Measurements from ENCODE around the gene ADTRP. TPM values are rescaled to one million over a fixed set of nuclear protein-coding genes. Genes with fewer than 3 reads are reported as not detected.
"Not testable (repeated sequence)": the region's sequence is repeated elsewhere in the genome, so short reads cannot be mapped to it uniquely, and the experiment has no call there.

ADTRP gene
- total RNA-seq, 2 experiments from 2014 or later: 5.5 to 6.0 TPM

- H3K27ac Mint-ChIP-seq: no peak overlapping the region
- H3K4me3 Mint-ChIP-seq: no peak overlapping the region
- no peaks in the 10 kb centered on the region for H3K4me1 Mint-ChIP-seq
- H3K27me3 Mint-ChIP-seq: peaks cover 2% of the 10 kb centered on the region
- no peak for DNase-seq
- H3K36me3 Mint-ChIP-seq (ENCODE audit: low read depth): no peaks in the 10 kb centered on the region
- H3K9me3 Mint-ChIP-seq: no peaks in the 10 kb centered on the region
- ChIA-PET POLR2A (no interaction called here), CTCF (interaction anchor here (0.9 to 1.7 kb wide), 6 partner anchors 12 to 590 kb away, joined by 3 to 7 read pairs (median 3); partner anchors contain the start of gene EDN1)
Measured at GRCh38 chr6:11700118-11700718, 78.4 kb downstream of the ADTRP start.

- Mint-ChIP-seq H3K4me3 (no peak overlapping the region), H3K9me3 (no peaks in the 10 kb centered on the region), H3K4me1 (no peaks in the 10 kb centered on the region), H3K27me3 (peaks cover 2% of the 10 kb centered on the region), H3K36me3 (ENCODE audit: low read depth) (no peaks in the 10 kb centered on the region), H3K27ac (no peak overlapping the region)
- POLR2A ChIA-PET: interaction anchor here (0.8 kb wide), 1 partner anchor 314 kb away, joined by 3 read pairs; no protein-coding TSS in a partner anchor
- CTCF ChIA-PET: interaction anchor here (0.9 to 1.7 kb wide), 6 partner anchors 11 to 591 kb away, joined by 3 to 7 read pairs (median 3); partner anchors contain the start of gene EDN1
- no peak for DNase-seq
Measured at GRCh38 chr6:11699576-11699975, 79.0 kb downstream of the ADTRP start.

GRCh38 chr6:11692451-11693376 is 85.9 kb downstream of the ADTRP start:
- H3K9me3 Mint-ChIP-seq: peaks cover 3% of the 10 kb centered on the region
- no peak overlapping the region for H3K4me3 Mint-ChIP-seq
- CTCF ChIA-PET: interaction anchor here (0.7 kb wide), 1 partner anchor 38 kb away, joined by 3 read pairs; no protein-coding TSS in a partner anchor
- POLR2A ChIA-PET: no interaction called here
- H3K36me3 Mint-ChIP-seq (ENCODE audit: low read depth): no peaks in the 10 kb centered on the region
- H3K27me3 Mint-ChIP-seq: peaks cover 4% of the 10 kb centered on the region
- no peak overlapping the region for H3K27ac Mint-ChIP-seq
- H3K4me1 Mint-ChIP-seq: peaks cover 9% of the 10 kb centered on the region
- DNase-seq: no peak

GRCh38 chr6:11689847-11690246 is 88.8 kb downstream of the ADTRP start:
- DNase-seq: no peak
- Mint-ChIP-seq H3K36me3 (ENCODE audit: low read depth) (no peaks in the 10 kb centered on the region), H3K4me1 (peaks cover 9% of the 10 kb centered on the region), H3K27me3 (peaks cover 2% of the 10 kb centered on the region), H3K4me3 (no peak overlapping the region), H3K9me3 (peaks cover 3% of the 10 kb centered on the region), H3K27ac (no peak overlapping the region)
- POLR2A ChIA-PET: no interaction called here
- CTCF ChIA-PET: no interaction called here

- DNase-seq; H3K36me3 Mint-ChIP-seq (ENCODE audit: low read depth); H3K27me3 Mint-ChIP-seq; H3K27ac Mint-ChIP-seq; H3K4me3 Mint-ChIP-seq; H3K4me1 Mint-ChIP-seq; CTCF ChIA-PET; H3K9me3 Mint-ChIP-seq: not testable (repeated sequence)
- POLR2A ChIA-PET: interaction anchor here (1.0 kb wide), 1 partner anchor 82 kb away, joined by 3 read pairs; no protein-coding TSS in a partner anchor
Measured at GRCh38 chr6:11689400-11689799, 89.2 kb downstream of the ADTRP start.

- peaks cover 2% of the 10 kb centered on the region for H3K27me3 Mint-ChIP-seq
- no peaks in the 10 kb centered on the region for H3K36me3 Mint-ChIP-seq (ENCODE audit: low read depth)
- H3K4me3 Mint-ChIP-seq: no peak overlapping the region
- peaks cover 9% of the 10 kb centered on the region for H3K4me1 Mint-ChIP-seq
- ChIA-PET CTCF (interaction anchor here (0.8 to 1.0 kb wide), 2 partner anchors 11 to 34 kb away, joined by 3 read pairs; no protein-coding TSS in a partner anchor), POLR2A (interaction anchor here (1.0 kb wide), 1 partner anchor 81 kb away, joined by 3 read pairs; no protein-coding TSS in a partner anchor)
- H3K27ac Mint-ChIP-seq: no peak overlapping the region
- peaks cover 3% of the 10 kb centered on the region for H3K9me3 Mint-ChIP-seq
- DNase-seq: no peak
Measured at GRCh38 chr6:11688425-11688709, 90.2 kb downstream of the ADTRP start.

- ChIA-PET POLR2A (no interaction called here), CTCF (no interaction called here)
- Mint-ChIP-seq H3K27ac (no peak overlapping the region), H3K36me3 (ENCODE audit: low read depth) (no peaks in the 10 kb centered on the region), H3K9me3 (peaks cover 4% of the 10 kb centered on the region), H3K4me1 (peaks cover 7% of the 10 kb centered on the region), H3K4me3 (no peak overlapping the region), H3K27me3 (peaks cover 3% of the 10 kb centered on the region)
- no peak for DNase-seq
Measured at GRCh38 chr6:11685481-11686093, 93.0 kb downstream of the ADTRP start.

- CTCF ChIA-PET: no interaction called here
Measured at GRCh38 chr6:11684901-11685480, 93.6 kb downstream of the ADTRP start.

GRCh38 chr6:11683871-11684270 is 94.7 kb downstream of the ADTRP start:
- POLR2A ChIA-PET: no interaction called here
- peaks cover 11% of the 10 kb centered on the region for H3K9me3 Mint-ChIP-seq
- H3K4me1 Mint-ChIP-seq: no peaks in the 10 kb centered on the region
- peaks cover 5% of the 10 kb centered on the region for H3K27me3 Mint-ChIP-seq
- DNase-seq: no peak
- CTCF ChIA-PET: no interaction called here
- no peaks in the 10 kb centered on the region for H3K36me3 Mint-ChIP-seq (ENCODE audit: low read depth)
- no peak overlapping the region for H3K4me3 Mint-ChIP-seq
- no peak overlapping the region for H3K27ac Mint-ChIP-seq

More at GRCh38 chr6:11684901-11685480, 93.6 kb downstream of the ADTRP start:
- POLR2A ChIA-PET: no interaction called here
- H3K36me3 Mint-ChIP-seq (ENCODE audit: low read depth): no peaks in the 10 kb centered on the region
- H3K27ac Mint-ChIP-seq: no peak overlapping the region
- DNase-seq: no peak
- peaks cover 8% of the 10 kb centered on the region for H3K9me3 Mint-ChIP-seq
- peaks cover 5% of the 10 kb centered on the region for H3K4me1 Mint-ChIP-seq
- H3K4me3 Mint-ChIP-seq: no peak overlapping the region
- peaks cover 3% of the 10 kb centered on the region for H3K27me3 Mint-ChIP-seq

GRCh38 chr6:11682561-11682975 is 96.0 kb downstream of the ADTRP start:
- peaks cover 5% of the 10 kb centered on the region for H3K27me3 Mint-ChIP-seq
- H3K27ac Mint-ChIP-seq: no peak overlapping the region
- DNase-seq: no peak
- peaks cover 11% of the 10 kb centered on the region for H3K9me3 Mint-ChIP-seq
- H3K4me3 Mint-ChIP-seq: no peak overlapping the region
- H3K36me3 Mint-ChIP-seq (ENCODE audit: low read depth): no peaks in the 10 kb centered on the region
- no peaks in the 10 kb centered on the region for H3K4me1 Mint-ChIP-seq
- POLR2A ChIA-PET: no interaction called here
- CTCF ChIA-PET: no interaction called here

- Mint-ChIP-seq H3K27me3 (peaks cover 9% of the 10 kb centered on the region), H3K4me1 (no peaks in the 10 kb centered on the region), H3K4me3 (no peak overlapping the region), H3K9me3 (peaks cover 11% of the 10 kb centered on the region), H3K27ac (no peak overlapping the region), H3K36me3 (ENCODE audit: low read depth) (no peaks in the 10 kb centered on the region)
- no peak for DNase-seq
- POLR2A ChIA-PET: no interaction called here
- CTCF ChIA-PET: no interaction called here
Measured at GRCh38 chr6:11681770-11682169, 96.8 kb downstream of the ADTRP start.

GRCh38 chr6:11681357-11681756 is 97.2 kb downstream of the ADTRP start:
- Mint-ChIP-seq H3K4me1 (no peaks in the 10 kb centered on the region), H3K27ac (no peak overlapping the region), H3K4me3 (no peak overlapping the region), H3K36me3 (ENCODE audit: low read depth) (no peaks in the 10 kb centered on the region), H3K9me3 (peaks cover 11% of the 10 kb centered on the region), H3K27me3 (peaks cover 9% of the 10 kb centered on the region)
- ChIA-PET POLR2A (no interaction called here), CTCF (no interaction called here)
- no peak for DNase-seq

- POLR2A ChIA-PET; H3K36me3 Mint-ChIP-seq (ENCODE audit: low read depth); H3K4me1 Mint-ChIP-seq; H3K27ac Mint-ChIP-seq; H3K4me3 Mint-ChIP-seq; DNase-seq; H3K27me3 Mint-ChIP-seq: not testable (repeated sequence)
- CTCF ChIA-PET: interaction anchor here (0.6 kb wide), 1 partner anchor 821 kb away, joined by 4 read pairs; no protein-coding TSS in a partner anchor
- H3K9me3 Mint-ChIP-seq: peaks cover 11% of the 10 kb centered on the region
Measured at GRCh38 chr6:11680479-11680878, 98.1 kb downstream of the ADTRP start.

Data from activated CD4-positive, alpha-beta memory T cell treated with anti-CD3 and anti-CD28 coated beads, Interleukin-2, amount 10 ng/mL, durations not matched to agents 7 days and 5 days (primary cell).